B cell (primary cell): ENCODE results near the gene SFSWAP. TPM values are rescaled to one million over a fixed set of nuclear protein-coding genes. Genes with fewer than 3 reads are reported as not detected.

ENCODE experiments used
- ATAC-seq: fragments of 200-7000 bp; cut with Tn5 transposase; one replicate; pipeline ENCODE4 v1.10.0; 2021; ENCODE audit warnings: low read depth, mild to moderate bottlenecking, moderate number of reproducible peaks, moderate library complexity
- CTCF ChIA-PET: fragments of 350-600 bp; sonication (Branson Sonifier 250); formaldehyde crosslinking; loops from one replicate; lab custom pipeline; 2021; ENCODE audit warnings: antibody characterized with exemption, inconsistent platforms; lab: Charles Lee
- POLR2A ChIA-PET: fragments of 350-600 bp; sonication (Branson Sonifier 250); formaldehyde crosslinking; loops from one replicate; lab custom pipeline; 2021; ENCODE audit warnings: antibody characterized with exemption; lab: Charles Lee
- DNase-seq: peaks from one replicate; pipeline ENCODE4 v3.0.0; 2013
- H2AFZ ChIP-seq: 2 replicates; pipeline ENCODE4 v1.6.1; 2012; ENCODE audit warnings: mild to moderate bottlenecking, low read depth, low read length; ENCODE audit not compliant: insufficient read depth, poor library complexity, severe bottlenecking
- H3K27ac ChIP-seq, 2 donors: 1 replicate in 1 of 2; 2 replicates in 1 of 2; pipeline ENCODE4 v1.5.1; 2012 to 2013; ENCODE audit warnings: low read length in 2 of 2, mild to moderate bottlenecking in 2 of 2, moderate library complexity in 1 of 2
- H3K27me3 ChIP-seq, 4 experiments: fragments of 200-600 bp in 1 of 4; sonication (generic) in 1 of 4; replicated peaks in 1 of 4; 1 replicate in 2 of 4; 2 replicates in 2 of 4; pipeline versions ENCODE4 v1.6.1 to v1.7.0; 2013 to 2016; ENCODE audit warnings: low read length in 3 of 4, mild to moderate bottlenecking in 2 of 4, mixed read lengths in 1 of 4, moderate library complexity in 1 of 4; ENCODE audit not compliant: insufficient read depth in 4 of 4, control insufficient read depth in 3 of 4; ENCODE audit errors: control extremely low read depth in 1 of 4
- H3K36me3 ChIP-seq, 2 experiments: replicated peaks in 1 of 2; 1 replicate in 1 of 2; 2 replicates in 1 of 2; pipeline versions ENCODE4 v1.6.1 to v1.7.1; 2013; ENCODE audit warnings: low read length in 1 of 2; ENCODE audit not compliant: insufficient read depth in 2 of 2, control insufficient read depth in 1 of 2; ENCODE audit errors: control extremely low read depth in 1 of 2, extremely low read depth in 1 of 2
- H3K4me1 ChIP-seq, 2 donors: fragments of 200-600 bp in 1 of 2; sonication (generic) in 1 of 2; 1 replicate in 1 of 2; 2 replicates in 1 of 2; pipeline versions ENCODE4 v1.5.1 to v1.6.1; 2013 to 2017; ENCODE audit warnings: low read length in 2 of 2; ENCODE audit not compliant: control insufficient read depth in 2 of 2, insufficient read depth in 2 of 2
- H3K4me2 ChIP-seq: replicated peaks from 2 replicates; pipeline ENCODE3; 2012; ENCODE audit warnings: mild to moderate bottlenecking, low read depth, low read length; ENCODE audit not compliant: poor library complexity, severe bottlenecking
- H3K4me3 ChIP-seq, 5 experiments: fragments of 200-600 bp in 1 of 5; sonication (generic) in 1 of 5; 1 replicate in 3 of 5; 2 replicates in 2 of 5; pipeline versions ENCODE4 v1.5.1 to v1.7.0; 2011 to 2016; ENCODE audit warnings: low read length in 4 of 5, mild to moderate bottlenecking in 4 of 5, low read depth in 2 of 5, control low read depth in 1 of 5, moderate library complexity in 1 of 5; ENCODE audit not compliant: insufficient read depth in 1 of 5; ENCODE audit errors: control extremely low read depth in 1 of 5, extremely low read depth in 1 of 5
- H3K79me2 ChIP-seq: fragments of 200-600 bp; sonication (generic); one replicate; pipeline ENCODE4 v1.6.0; 2016; ENCODE audit warnings: low read length; ENCODE audit not compliant: control insufficient read depth, insufficient read depth
- H3K9ac ChIP-seq: fragments of 200-600 bp; sonication (generic); 2 replicates; pipeline ENCODE4 v1.6.1; 2017; ENCODE audit warnings: mild to moderate bottlenecking, low read length, moderate library complexity
- H3K9me3 ChIP-seq, 3 donors: one replicate each; pipeline versions ENCODE4 v1.6.1 to v1.7.1; 2013; ENCODE audit warnings: low read length in 2 of 3; ENCODE audit not compliant: control insufficient read depth in 2 of 3, insufficient read depth in 1 of 3; ENCODE audit errors: control extremely low read depth in 1 of 3
- H4K20me1 ChIP-seq: 2 replicates; pipeline ENCODE4 v1.6.0; 2012; ENCODE audit warnings: mild to moderate bottlenecking, low read length; ENCODE audit not compliant: insufficient read depth, control insufficient read depth, poor library complexity, severe bottlenecking
- H3K27ac Mint-ChIP-seq: one replicate; pipeline ENCODE4 v1.8.0; 2021; ENCODE audit warnings: mixed read lengths
- H3K27me3 Mint-ChIP-seq: one replicate; pipeline ENCODE4 v1.8.0; 2021; ENCODE audit warnings: mixed read lengths
- H3K4me1 Mint-ChIP-seq: one replicate; pipeline ENCODE4 v1.8.0; 2021; ENCODE audit warnings: mixed read lengths
- H3K4me3 Mint-ChIP-seq: one replicate; pipeline ENCODE4 v1.8.0; 2021; ENCODE audit warnings: mixed read lengths
- H3K9me3 Mint-ChIP-seq: one replicate; pipeline ENCODE4 v1.8.0; 2022; ENCODE audit warnings: mixed read lengths; ENCODE audit not compliant: insufficient read depth
- CTCF ChIP-seq: fragments of 200-600 bp; IDR thresholded peaks from one replicate; pipeline ENCODE4 v1.8.0; 2022; ENCODE audit warnings: antibody characterized with exemption, mild to moderate bottlenecking
- EZH2 ChIP-seq: IDR thresholded peaks from 2 replicates; pipeline ENCODE4 v1.6.1; 2012; ENCODE audit warnings: borderline replicate concordance, low read depth, mild to moderate bottlenecking, moderate library complexity, low read length; ENCODE audit not compliant: insufficient read depth, poor library complexity, severe bottlenecking
- WGBS: methylation state at CpG from one replicate; pipeline ENCODE4 v1.1.5; 2013; ENCODE audit warnings: missing lambda C conversion rate; ENCODE audit not compliant: insufficient coverage; 5-methylcytosine and 5-hydroxymethylcytosine counted together
- intact Hi-C: fragments of 100-400 bp; cut with micrococcal nuclease; formaldehyde crosslinking; loops from one replicate; pipeline ENCODE4 v1.10.0; 2022
- polyA plus RNA-seq: library from polyadenylated mRNA; depleted of rRNA; stranded (reverse); fragments of >200 nt; gene quantifications from 2 replicates; pipeline ENCODE4 v1.2.3, GENCODE V29; 2012
- total RNA-seq, 2 donors: library from RNA; stranded (reverse); fragments of 120-200 nt in 1 of 2; gene quantifications; 1 replicate in 1 of 2; 2 replicates in 1 of 2; pipeline versions ENCODE4 v1.2.3 to v1.2.4, GENCODE V29; 2013 to 2022

The SFSWAP gene
- total and polyA plus RNA-seq, 2 donors (not counting 1 experiment from before 2014, with no cell fraction given), result 69.3 to 122 TPM

GRCh38 chr12:131752451-131752850 lies 41.6 kb downstream of the SFSWAP start:
- peaks cover 17% of the 10 kb centered on the region for H4K20me1 ChIP-seq
- no peaks in the 10 kb centered on the region for H3K27me3 ChIP-seq
- POLR2A ChIA-PET, result no interaction called here
- Mint-ChIP-seq H3K9me3 (no peaks in the 10 kb centered on the region), H3K4me3 (no peak overlapping the region), H3K27me3 (no peaks in the 10 kb centered on the region), H3K27ac (no peak overlapping the region), H3K4me1 (peaks cover 6% of the 10 kb centered on the region)
- H3K4me1 ChIP-seq, result peaks cover 0 to 5% of the 10 kb centered on the region in 2 donors
- H3K9me3 ChIP-seq, result no peaks in the 10 kb centered on the region
- H3K79me2 ChIP-seq, result peaks cover 52% of the 10 kb centered on the region
- ATAC-seq, result no peak
- no peak for DNase-seq
- TF ChIP-seq EZH2 (no peak), CTCF (no peak)
- no peak overlapping the region for H2AFZ ChIP-seq
- no peak overlapping the region for H3K9ac ChIP-seq
- intact Hi-C loops, result no loop called here
- no peak overlapping the region for H3K4me2 ChIP-seq
- CTCF ChIA-PET, result interaction anchor here (0.5 kb wide), 1 partner anchor 775 kb away, joined by 3 read pairs; no protein-coding TSS in a partner anchor
- no peak overlapping the region for H3K4me3 ChIP-seq
- H3K27ac ChIP-seq, result no peak overlapping the region
- peaks cover 0 to 66% of the 10 kb centered on the region in 2 experiments for H3K36me3 ChIP-seq
- 99% methylated on average over 11 of the region's 11 CpGs for WGBS

- no peaks in the 10 kb centered on the region for H3K27me3 Mint-ChIP-seq
- Histone ChIP-seq H3K4me3 (no peak overlapping the region), H3K27me3 (no peaks in the 10 kb centered on the region), H2AFZ (no peak overlapping the region), H4K20me1 (peaks cover 17% of the 10 kb centered on the region), H3K4me1 (peaks cover 0 to 5% of the 10 kb centered on the region in 2 donors), H3K79me2 (peaks cover 56% of the 10 kb centered on the region), H3K36me3 (peaks cover 0 to 68% of the 10 kb centered on the region in 2 experiments), H3K9ac (no peak overlapping the region), H3K27ac (no peak overlapping the region), H3K9me3 (no peaks in the 10 kb centered on the region), H3K4me2 (no peak overlapping the region)
- ChIA-PET POLR2A (no interaction called here), CTCF (no interaction called here)
- ATAC-seq, result no peak
- WGBS, result 95% methylated on average over 16 of the region's 20 CpGs
- H3K4me1 Mint-ChIP-seq, result peaks cover 6% of the 10 kb centered on the region
- no peaks in the 10 kb centered on the region for H3K9me3 Mint-ChIP-seq
- intact Hi-C loops, result no loop called here
- no peak for DNase-seq
- no peak overlapping the region for H3K27ac Mint-ChIP-seq
- no peak overlapping the region for H3K4me3 Mint-ChIP-seq
- TF ChIP-seq CTCF (no peak), EZH2 (no peak)
These were observed 42.1 kb downstream of the SFSWAP start for GRCh38 chr12:131753005-131753404.
